Activated CD4-positive, CD25-positive, alpha-beta regulatory T cell treated with anti-CD3 and anti-CD28 coated beads, Interleukin-2, amount 50 U/mL, for 16 hours (primary cell): ENCODE measurements around the gene PPCS.
"Not testable (repeated sequence)": the region's sequence is repeated elsewhere in the genome, so short reads cannot be mapped to it uniquely, and the experiment has no call there.

Source experiments
- DNase-seq: peaks from one replicate; pipeline ENCODE4 v3.0.0-alpha.2; 2020; ENCODE audit warnings: low read depth, low spot score

PPCS gene

DNA sequence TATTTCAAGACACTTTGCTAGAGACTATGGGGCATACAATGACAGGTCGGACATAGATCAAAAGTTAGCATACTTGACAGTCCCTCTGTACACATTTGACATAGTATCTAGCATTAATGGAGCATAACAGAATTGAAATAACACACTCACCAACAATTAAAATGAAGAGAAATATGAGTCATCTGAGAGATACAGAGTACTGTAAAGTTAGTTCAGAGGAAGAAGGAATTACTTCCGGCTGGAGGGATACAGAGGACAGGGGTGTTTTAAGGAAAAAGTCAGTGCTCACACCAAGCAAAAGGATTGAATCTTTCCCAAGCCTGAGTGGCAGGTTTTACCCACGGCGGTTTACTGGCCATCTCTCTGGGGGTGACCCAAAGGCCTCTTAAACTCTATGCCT is 3.0 kb upstream of the PPCS start:
- no peak for DNase-seq

DNA sequence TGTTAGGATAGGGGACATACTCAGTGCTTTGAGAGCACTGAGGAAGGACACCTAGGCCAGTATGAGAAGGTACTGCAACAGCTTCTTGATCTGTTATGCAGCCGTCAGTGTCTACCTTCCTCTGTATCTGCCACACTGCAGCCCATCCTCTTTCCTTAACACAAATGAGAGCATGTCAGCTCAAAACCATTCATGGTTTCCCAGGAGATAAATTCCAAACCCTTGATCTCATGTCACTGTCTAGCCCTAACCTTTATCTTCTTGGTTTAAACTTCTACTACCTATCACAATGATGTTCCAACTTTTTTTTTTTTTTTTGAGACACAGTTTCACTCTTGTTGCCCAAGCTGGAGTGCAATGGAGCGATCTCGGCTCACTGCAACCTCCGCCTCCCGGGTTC is 1.9 kb upstream of the PPCS start:
- no peak for DNase-seq

DNA sequence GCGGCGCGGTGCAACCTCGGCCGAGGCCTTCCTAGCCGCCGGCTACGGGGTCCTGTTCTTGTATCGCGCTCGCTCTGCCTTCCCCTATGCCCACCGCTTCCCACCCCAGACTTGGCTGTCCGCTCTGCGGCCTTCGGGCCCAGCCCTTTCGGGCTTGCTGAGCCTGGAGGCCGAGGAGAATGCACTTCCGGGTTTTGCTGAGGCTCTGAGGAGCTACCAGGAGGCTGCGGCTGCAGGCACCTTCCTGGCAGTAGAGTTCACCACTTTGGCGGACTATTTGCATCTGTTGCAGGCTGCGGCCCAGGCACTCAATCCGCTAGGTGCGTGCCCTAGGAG is 379 bp downstream of the PPCS start:
- peak; percentile 19 for DNase-seq

DNA sequence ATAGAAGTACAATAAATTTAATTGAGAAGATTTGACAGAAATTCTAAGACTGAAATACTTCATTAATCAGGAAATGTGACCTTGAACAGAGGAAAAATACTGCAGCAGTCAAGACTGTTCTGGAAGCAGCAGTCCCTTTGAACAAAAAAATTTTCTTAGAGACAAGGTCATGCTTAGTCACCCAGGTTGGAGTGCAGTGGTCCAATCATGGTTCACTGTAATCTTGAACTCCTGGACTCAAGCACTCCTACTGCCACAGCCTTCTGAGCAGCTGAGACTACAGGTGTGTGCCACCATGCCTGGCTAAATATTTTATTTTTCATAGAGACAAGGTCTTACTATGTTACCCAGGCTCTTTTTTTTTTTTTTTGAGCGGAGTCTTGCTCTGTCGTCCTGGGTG is 4.9 kb downstream of the PPCS start:
- no peak for DNase-seq

DNA sequence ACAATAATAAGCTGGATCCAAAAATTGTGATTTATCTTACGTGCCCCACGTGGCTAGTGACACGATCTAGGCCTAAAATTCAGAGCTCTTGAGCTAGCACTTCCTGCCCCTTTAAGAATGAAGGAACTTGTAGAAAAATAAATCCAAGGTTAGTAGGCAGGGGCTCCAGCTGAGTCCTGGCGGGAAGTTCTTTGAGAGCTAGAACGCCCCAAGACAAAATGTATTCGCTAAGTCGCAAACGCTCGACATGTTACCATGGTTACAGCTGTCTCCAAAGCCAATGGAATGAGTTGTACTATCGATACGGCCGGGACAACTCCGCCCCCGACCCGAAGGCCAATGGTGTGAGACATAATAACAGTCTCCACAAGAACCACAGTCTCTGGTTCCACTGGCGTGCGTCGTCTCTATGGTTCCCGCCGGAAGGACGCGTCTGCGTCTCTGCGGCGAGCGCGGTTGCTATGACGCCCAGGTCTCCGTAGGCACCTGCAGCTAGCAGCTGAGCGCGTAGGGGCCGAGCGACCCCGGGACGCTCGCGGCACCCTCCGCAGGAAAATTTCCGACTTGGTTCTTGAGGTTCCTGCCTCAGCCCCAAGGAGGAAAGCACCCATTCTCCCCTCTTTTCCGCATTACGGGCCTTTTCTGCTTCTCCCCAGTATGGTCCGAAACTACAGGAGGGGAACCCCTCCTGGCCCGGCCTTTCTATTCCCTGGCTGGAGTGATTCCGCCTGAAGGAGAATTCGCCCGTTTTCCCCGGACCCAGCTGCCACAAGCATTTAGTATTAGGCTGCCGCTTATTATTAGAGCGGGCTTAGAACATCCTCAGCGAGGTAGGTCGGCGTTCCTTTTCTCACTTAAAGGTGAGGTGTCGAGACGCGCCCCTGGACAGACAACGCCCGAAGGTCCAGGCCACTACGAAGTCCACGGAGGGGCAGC is 6.8 kb downstream of the PPCS start, which contains the start of gene CCDC30:
Gene CCDC30, plus strand, starts transcription at position 459 of the 936 bp plus-strand sequence. CDS start 17,266 bp downstream, outside the sequence.
- DNase-seq: peak; percentile 95

DNA sequence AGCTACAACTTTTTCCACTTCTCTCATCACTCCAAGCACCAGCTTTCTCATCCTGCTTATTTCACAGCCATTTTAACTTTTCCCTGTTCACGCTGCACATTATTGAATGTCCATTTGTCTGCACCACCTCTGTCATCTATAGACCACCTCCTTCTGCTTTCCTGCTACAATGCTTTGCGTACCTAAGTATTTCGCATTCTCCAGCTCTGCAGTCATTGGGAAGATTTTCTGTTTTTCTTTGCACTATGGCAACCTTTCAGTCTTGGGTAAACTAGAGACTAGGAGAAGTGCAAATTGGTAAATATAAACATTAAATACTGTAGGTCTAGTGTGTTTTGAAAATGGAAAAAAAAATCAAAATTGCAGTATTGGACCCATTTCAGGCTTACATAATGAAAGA is 7.6 kb downstream of the PPCS start:
- DNase-seq: no peak

DNA sequence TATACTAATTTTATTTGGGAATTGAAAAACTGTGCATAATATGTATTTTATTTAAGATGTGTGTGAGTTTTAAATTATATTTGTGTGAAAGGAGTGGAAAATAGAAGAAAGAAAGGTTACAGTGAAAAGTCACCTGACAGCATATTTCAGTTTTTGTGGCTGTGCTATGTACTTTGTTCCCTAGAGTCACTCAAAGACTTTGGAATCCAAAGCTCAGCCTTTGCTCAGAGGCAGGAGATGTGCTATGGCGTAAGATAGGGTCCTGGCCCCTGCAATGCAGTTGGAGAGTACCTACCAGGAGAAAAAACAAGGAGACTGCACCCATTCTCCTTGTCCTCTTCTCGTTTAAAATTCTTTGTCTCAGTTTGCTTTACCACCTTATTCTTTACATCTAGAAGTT is 9.7 kb downstream of the PPCS start:
- no peak for DNase-seq

DNA sequence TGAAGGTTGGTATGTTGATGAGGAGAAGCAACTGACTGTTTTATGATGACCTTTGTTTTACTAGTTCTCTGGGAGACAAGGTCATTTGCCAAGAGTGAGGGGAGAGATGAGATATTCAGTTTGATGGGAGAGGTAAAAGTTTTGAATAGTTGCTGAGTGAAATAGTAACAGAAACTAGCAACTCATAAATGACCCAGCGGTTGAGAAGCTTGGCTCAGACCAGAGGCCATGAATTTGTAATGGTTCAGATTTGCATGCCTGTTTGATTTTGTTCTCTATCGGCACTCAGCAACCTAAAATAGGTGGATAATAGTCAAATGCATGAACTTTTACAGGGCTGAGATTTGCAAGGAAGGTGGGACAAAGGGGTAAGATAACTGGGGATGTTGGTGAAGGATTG is 13.4 kb downstream of the PPCS start:
- no peak for DNase-seq

DNA sequence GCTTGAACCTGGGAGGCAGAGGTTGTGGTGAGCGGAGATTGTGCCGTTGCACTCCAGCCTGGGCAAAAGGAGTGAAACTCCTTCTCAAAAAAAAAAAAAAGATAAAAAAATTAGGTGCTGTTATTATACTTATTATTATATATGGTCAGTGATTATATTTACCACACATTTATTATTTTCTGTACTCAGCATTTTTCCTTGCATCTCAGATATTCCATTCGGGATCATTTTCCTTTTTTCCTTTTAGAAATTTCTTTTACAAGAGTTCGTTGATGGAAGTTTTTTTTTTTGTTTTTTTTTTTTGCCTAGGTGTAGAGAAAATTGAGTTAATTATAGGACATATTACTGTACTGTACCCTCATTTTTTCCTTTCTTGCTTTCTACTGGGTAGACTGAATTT is 20.3 kb downstream of the PPCS start:
- DNase-seq: no peak

DNA sequence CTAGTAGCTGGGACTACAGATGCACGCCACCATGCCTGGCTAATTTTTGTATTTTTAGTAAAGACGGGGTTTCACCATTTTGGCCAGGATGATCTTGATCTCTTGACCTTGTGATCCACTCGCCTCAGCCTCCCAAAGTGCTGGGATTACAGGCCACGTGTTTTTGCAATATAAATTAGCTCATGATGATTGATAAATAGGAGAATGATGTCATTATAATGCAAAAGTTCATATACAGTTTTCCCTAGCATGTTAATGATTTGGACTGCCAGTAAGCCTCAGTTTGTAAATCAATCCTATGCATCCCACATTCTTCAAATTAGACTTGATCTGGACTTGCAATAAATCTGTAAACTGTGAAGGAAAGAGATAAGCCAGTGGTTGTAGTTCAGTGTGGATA is 21.0 kb downstream of the PPCS start:
- DNase-seq: not testable (repeated sequence)

DNA sequence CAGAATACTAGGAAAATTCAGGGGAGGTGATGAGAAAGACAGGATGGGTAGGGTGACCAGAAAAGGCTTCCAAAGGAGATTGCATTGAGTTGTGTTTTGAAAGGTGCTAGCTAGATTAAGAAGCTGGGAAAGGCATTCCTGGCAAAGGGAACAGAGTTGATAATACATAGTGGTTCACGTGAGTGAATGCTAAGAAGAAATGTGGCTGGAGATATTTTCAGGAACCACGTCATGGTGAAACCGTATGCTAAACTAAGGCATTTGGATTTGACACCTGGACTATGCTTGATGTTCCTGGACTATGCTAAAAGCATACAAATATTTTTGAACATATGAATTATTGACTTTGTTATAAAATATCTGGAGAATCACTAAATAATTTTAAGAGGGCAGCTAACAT is 21.4 kb downstream of the PPCS start:
- DNase-seq: no peak

DNA sequence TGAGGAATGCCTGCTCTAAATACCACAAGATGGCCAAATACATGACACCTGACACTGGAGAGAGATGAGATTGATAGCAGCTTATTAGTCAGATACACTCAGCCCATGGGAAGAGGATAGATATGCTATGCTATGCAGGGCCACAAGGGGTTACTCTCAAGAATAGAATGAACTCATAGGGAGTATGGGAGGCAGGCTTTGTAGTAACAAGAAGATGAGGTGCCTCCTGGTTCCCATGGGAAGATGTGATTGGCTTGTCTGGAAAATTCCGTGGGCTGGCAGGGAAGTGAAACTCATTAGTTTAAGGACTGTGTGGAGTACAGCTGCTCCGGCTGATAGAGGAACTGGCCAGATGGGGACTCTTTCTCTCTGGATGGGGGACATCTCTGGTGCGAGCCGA is 23.3 kb downstream of the PPCS start:
- DNase-seq: no peak

DNA sequence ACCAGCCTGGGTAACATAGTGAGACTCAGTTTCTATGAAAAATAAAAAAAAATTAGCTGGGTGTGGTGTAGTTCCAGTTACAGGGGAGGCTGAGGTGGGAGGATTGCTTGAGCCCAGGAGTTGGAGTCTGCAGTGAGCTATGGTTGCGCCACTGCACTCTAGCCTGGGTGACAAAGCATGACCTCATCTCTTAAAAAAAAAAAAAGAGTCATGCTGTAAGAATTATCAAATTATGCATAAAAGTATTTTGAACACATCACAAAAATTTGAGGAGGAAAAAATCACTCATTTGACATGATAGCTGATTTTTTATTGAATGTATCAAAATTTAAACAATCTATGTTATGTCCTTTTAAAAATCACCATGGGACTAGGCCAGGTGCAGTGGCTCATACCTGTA is 24.6 kb downstream of the PPCS start:
- DNase-seq: no peak

DNA sequence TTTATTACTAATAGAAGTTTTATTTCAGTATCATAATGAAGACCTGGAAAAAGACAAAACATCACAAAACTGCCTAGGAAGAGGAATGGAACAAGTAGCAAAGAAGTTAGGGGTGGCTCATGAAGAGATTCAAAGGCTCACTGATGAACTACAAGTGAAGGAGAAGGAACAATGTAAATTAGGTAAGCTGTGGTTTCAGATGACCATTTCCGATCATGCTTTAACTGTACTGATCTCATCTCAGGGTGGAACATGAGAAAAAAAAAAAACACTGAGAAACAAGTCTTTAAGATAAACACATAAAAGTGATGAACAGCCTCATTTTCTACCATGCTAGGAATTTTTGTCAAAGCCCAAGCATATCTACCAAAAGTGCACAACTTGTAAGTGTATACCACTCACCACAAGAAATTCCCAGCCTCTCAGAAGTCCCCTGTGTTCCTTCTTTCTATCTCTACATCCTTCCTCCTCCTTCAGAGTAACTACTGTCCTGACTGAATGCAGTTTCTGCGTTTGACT is 26.4 kb downstream of the PPCS start:
- no peak for DNase-seq

DNA sequence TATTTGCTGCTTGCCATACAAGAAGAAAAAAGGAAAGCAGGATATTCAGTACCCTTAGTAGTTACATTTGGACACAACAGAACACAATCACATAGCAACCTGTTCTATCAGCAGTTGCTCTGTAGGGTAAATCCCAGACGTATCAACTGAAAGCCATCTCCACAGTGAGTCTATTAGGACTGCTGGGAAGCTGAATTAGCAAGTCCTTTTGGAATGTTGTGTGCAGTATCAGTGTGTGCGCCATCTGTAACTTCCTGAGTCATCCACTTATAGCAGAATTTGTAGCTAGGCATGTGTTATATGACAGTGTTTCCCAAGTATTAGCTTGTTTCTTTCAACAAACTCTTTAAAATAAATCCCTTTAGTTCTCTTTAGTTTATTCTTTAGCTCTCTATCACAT is 28.0 kb downstream of the PPCS start:
- DNase-seq: no peak

DNA sequence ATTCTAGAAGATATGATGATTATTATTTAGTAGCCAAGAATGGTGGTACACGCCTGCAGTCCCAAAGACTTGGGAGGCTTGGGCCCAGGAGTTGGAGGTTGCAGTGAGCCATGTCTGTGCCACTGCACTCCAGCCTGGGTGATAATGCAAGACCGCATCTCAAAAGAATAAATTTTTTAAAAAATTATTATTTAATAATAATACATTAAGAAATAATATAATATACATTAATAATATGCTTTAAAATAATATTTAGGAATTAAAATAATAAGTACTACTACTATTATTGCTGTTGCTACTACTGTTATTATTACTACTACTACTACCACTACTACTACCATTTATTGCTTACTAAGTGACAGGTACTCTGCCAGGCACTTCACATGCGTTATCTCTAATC is 33.9 kb downstream of the PPCS start:
- DNase-seq: no peak

DNA sequence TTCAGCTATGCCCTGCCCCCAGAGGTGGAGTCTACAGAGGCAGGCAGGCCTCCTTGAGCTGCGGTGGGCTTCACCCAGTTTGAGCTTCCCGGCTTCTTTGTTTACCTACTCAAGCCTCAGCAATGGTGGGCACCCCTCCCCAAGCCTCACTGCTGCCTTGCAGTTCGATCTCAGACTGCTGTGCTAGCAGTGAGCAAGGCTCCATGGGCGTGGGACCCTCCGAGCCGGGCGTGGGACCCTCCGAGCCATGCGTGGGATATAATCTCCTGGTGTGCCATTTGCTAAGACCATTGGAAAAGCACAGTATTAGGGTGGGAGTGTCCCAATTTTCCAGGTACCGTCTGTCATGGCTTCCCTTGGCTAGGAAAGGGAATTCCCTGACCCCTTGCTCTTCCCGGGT is 45.7 kb downstream of the PPCS start:
- DNase-seq: not testable (repeated sequence)

DNA sequence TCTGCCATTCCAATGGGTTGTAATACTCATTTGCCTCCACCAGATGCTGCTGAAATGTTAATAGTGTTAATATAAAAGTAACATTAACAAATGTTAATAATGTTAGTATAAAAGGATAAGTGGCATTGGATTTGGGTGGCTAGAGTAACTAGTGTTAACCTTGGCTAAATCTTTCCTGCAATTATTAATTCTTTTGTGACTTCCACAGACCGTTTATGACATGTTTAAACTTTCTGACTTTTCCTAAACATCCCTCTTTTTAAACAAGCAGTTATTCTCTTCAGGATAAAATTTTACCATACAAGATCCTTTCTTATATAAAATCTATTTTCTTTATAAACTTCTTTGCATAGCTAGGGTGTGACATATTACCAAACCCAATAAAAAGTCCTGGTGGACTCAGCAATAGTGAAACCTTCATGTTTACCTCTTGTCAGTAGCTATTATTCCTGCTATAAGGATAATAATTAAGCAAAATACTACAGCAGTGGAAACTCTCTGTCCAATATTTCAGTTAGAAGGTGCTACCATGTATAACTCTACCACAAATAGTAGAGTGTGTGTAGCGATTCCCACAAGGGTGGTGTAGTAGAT is 48.3 kb downstream of the PPCS start:
- DNase-seq: no peak

DNA sequence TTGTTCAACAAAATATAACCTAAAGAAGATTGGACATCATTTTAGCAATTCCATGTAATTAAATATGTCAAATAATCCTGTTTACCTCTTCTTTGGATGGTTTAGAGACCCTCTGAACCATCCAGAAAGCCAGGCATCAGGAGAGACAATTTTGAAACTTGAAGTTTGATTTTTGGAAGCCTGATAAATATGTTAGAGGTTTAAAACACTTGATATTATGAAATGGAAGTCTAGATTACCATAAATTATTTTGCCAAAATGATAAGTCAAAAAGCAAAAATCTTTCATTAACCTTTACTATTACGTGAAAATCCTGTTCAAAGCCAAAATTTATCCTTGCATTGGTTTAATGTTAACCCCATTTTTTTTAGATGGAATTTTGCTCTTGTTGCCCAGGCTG is 50.2 kb downstream of the PPCS start:
- DNase-seq: no peak
